Measurements from ENCODE around the gene MND1. TPM values are rescaled to one million over a fixed set of nuclear protein-coding genes. Genes with fewer than 3 reads are reported as not detected.

Gene MND1
- total and polyA plus RNA-seq, 2 experiments from 2014 or later: 6.5 to 12.6 TPM

GRCh38 chr4:153347117-153347516, 2.6 kb downstream of the MND1 start:
- no peak for DNase-seq (ENCODE audit: low read depth in 1 of 2, low spot score in 1 of 2)

GRCh38 chr4:153348006-153348405, 3.5 kb downstream of the MND1 start:
- H3K36me3 ChIP-seq: no peaks in the 10 kb centered on the region
- no peak overlapping the region for H3K27ac ChIP-seq
- no peaks in the 10 kb centered on the region for H3K9me3 ChIP-seq (ENCODE audit: low read depth)
- no peaks in the 10 kb centered on the region for H3K27me3 ChIP-seq
- H3K4me1 ChIP-seq (ENCODE audit: low read depth): peaks cover 5% of the 10 kb centered on the region
- no peak overlapping the region for H3K4me3 ChIP-seq
- no peak for DNase-seq (ENCODE audit: low read depth in 1 of 2, low spot score in 1 of 2)
- TF ChIP-seq CTCF (IDR thresholded peaks at IDR 0.05; ENCODE audit: low read depth, low read length): no peak

More at GRCh38 chr4:153347117-153347516, 2.6 kb downstream of the MND1 start:
- Histone ChIP-seq H3K4me1 (ENCODE audit: low read depth) (peaks cover 5% of the 10 kb centered on the region), H3K4me3 (no peak overlapping the region), H3K27me3 (no peaks in the 10 kb centered on the region), H3K27ac (no peak overlapping the region), H3K36me3 (no peaks in the 10 kb centered on the region), H3K9me3 (ENCODE audit: low read depth) (no peaks in the 10 kb centered on the region)
- TF ChIP-seq CTCF (IDR thresholded peaks at IDR 0.05; ENCODE audit: low read depth, low read length): no peak

- Histone ChIP-seq H3K4me3 (no peak overlapping the region), H3K27ac (no peak overlapping the region), H3K36me3 (no peaks in the 10 kb centered on the region), H3K9me3 (ENCODE audit: low read depth) (no peaks in the 10 kb centered on the region), H3K4me1 (ENCODE audit: low read depth) (peaks cover 5% of the 10 kb centered on the region), H3K27me3 (no peaks in the 10 kb centered on the region)
- DNase-seq (ENCODE audit: low read depth in 1 of 2, low spot score in 1 of 2): no peak
- TF ChIP-seq CTCF (IDR thresholded peaks at IDR 0.05; ENCODE audit: low read depth, low read length): no peak
These were observed 4.8 kb downstream of the MND1 start for GRCh38 chr4:153349206-153349805.

GRCh38 chr4:153362184-153362583, 17.7 kb downstream of the MND1 start:
- no peak for TF ChIP-seq CTCF (IDR thresholded peaks at IDR 0.05; ENCODE audit: low read depth, low read length)
- no peak overlapping the region for H3K4me3 ChIP-seq
- peak overlapping the region; percentile 43 for H3K27ac ChIP-seq
- no peaks in the 10 kb centered on the region for H3K9me3 ChIP-seq (ENCODE audit: low read depth)
- no peaks in the 10 kb centered on the region for H3K36me3 ChIP-seq
- peak; percentile 52 to 66 for DNase-seq (ENCODE audit: low read depth in 1 of 2, low spot score in 1 of 2)
- H3K27me3 ChIP-seq: no peaks in the 10 kb centered on the region
- H3K4me1 ChIP-seq (ENCODE audit: low read depth): peaks cover 8% of the 10 kb centered on the region

GRCh38 chr4:153364061-153364460, 19.6 kb downstream of the MND1 start:
- peaks cover 8% of the 10 kb centered on the region for H3K4me1 ChIP-seq (ENCODE audit: low read depth)
- H3K9me3 ChIP-seq (ENCODE audit: low read depth): no peaks in the 10 kb centered on the region
- TF ChIP-seq CTCF (IDR thresholded peaks at IDR 0.05; ENCODE audit: low read depth, low read length): no peak
- DNase-seq (ENCODE audit: low read depth in 1 of 2, low spot score in 1 of 2): peak in 1 of 2 donors; percentile 42
- no peak overlapping the region for H3K27ac ChIP-seq
- no peaks in the 10 kb centered on the region for H3K36me3 ChIP-seq
- no peak overlapping the region for H3K4me3 ChIP-seq
- no peaks in the 10 kb centered on the region for H3K27me3 ChIP-seq

All from cardiac muscle cell (in vitro differentiated cells and primary cell).